IMR-90 (cell line): ENCODE data around the gene TRMT10B. TPM values are rescaled to one million over a fixed set of nuclear protein-coding genes. Genes with fewer than 3 reads are reported as not detected.

Experiments used
- ATAC-seq: fragments of 200-7000 bp; cut with Tn5 transposase; 2 replicates; pipeline ENCODE4 v1.9.1; 2020; ENCODE audit warnings: low read depth, mild to moderate bottlenecking, moderate library complexity
- BruUV-seq: library from RNA; stranded (reverse); fragments of 400-500 nt; replicated peaks from 2 replicates; lab custom pipeline; 2021; lab: Mats Ljungman, UMichigan
- CTCF ChIA-PET: fragments of 300-600 bp; formaldehyde crosslinking; extraction: SDS; loops from one replicate; lab custom pipeline; 2021; ENCODE audit warnings: antibody characterized with exemption; lab: Yijun Ruan, JAX
- POLR2A ChIA-PET: fragments of 300-600 bp; sonication (Branson Sonifier 250); formaldehyde crosslinking; loops from one replicate; lab custom pipeline; 2022; ENCODE audit warnings: antibody characterized with exemption; ENCODE audit not compliant: unreplicated experiment; lab: Charles Lee
- DNase-seq: peaks from one replicate; pipeline ENCODE4 v3.0.0; 2013
- H2AFZ ChIP-seq: replicated peaks from 2 replicates; pipeline ENCODE3; 2013; ENCODE audit warnings: low read length, mild to moderate bottlenecking; ENCODE audit not compliant: poor library complexity
- H2AK5ac ChIP-seq: 2 replicates; pipeline ENCODE4 v1.6.1; 2013; ENCODE audit warnings: low read depth, low read length, inconsistent platforms
- H2AK9ac ChIP-seq: replicated peaks from 2 replicates; pipeline ENCODE3; 2013; ENCODE audit warnings: mild to moderate bottlenecking, low read depth, low read length, moderate library complexity; ENCODE audit not compliant: poor library complexity
- H2BK120ac ChIP-seq: 2 replicates; pipeline ENCODE4 v1.6.1; 2013; ENCODE audit warnings: low read depth, low read length, inconsistent platforms
- H2BK15ac ChIP-seq: 3 replicates; pipeline ENCODE4 v1.6.1; 2013; ENCODE audit warnings: low read depth, low read length, inconsistent platforms
- H2BK20ac ChIP-seq: 2 replicates; pipeline ENCODE4 v1.6.1; 2013; ENCODE audit warnings: low read depth, mild to moderate bottlenecking, inconsistent platforms, low read length, moderate library complexity
- H2BK5ac ChIP-seq: 2 replicates; pipeline ENCODE4 v1.6.1; 2013; ENCODE audit warnings: mild to moderate bottlenecking, low read depth, low read length, inconsistent platforms; ENCODE audit not compliant: poor library complexity, severe bottlenecking
- H3K14ac ChIP-seq: replicated peaks from 2 replicates; pipeline ENCODE4 v1.6.1; 2013; ENCODE audit warnings: low read depth, low read length, inconsistent platforms
- H3K18ac ChIP-seq: 2 replicates; pipeline ENCODE4 v1.6.1; 2013; ENCODE audit warnings: low read depth, low read length, control low read depth
- H3K23ac ChIP-seq: 2 replicates; pipeline ENCODE4 v1.6.1; 2013; ENCODE audit warnings: low read depth, low read length, inconsistent platforms
- H3K27ac ChIP-seq: 2 replicates; pipeline ENCODE4 v1.5.1; 2013; ENCODE audit warnings: mild to moderate bottlenecking, control low read depth, low read length; ENCODE audit not compliant: insufficient read depth
- H3K27me3 ChIP-seq: 2 replicates; pipeline ENCODE4 v1.6.1; 2013; ENCODE audit warnings: low read length; ENCODE audit not compliant: control insufficient read depth, insufficient read depth
- H3K36me3 ChIP-seq: 2 replicates; pipeline ENCODE4 v1.6.1; 2013; ENCODE audit warnings: low read length, mixed read lengths; ENCODE audit not compliant: control insufficient read depth, insufficient read depth
- H3K4ac ChIP-seq: 2 replicates; pipeline ENCODE4 v1.6.1; 2013; ENCODE audit warnings: low read depth, low read length, inconsistent platforms
- H3K4me1 ChIP-seq: 2 replicates; pipeline ENCODE4 v1.6.1; 2013; ENCODE audit warnings: low read length, mixed read lengths; ENCODE audit not compliant: control insufficient read depth, insufficient read depth
- H3K4me2 ChIP-seq: 2 replicates; pipeline ENCODE4 v1.6.1; 2013; ENCODE audit warnings: low read depth, mild to moderate bottlenecking, control low read depth, low read length, moderate library complexity
- H3K4me3 ChIP-seq: 2 replicates; pipeline ENCODE4 v1.5.1; 2013; ENCODE audit warnings: low read depth, mild to moderate bottlenecking, control low read depth, low read length, moderate library complexity; ENCODE audit not compliant: insufficient read depth
- H3K56ac ChIP-seq: 2 replicates; pipeline ENCODE4 v1.6.1; 2013; ENCODE audit warnings: low read length, inconsistent platforms; ENCODE audit not compliant: insufficient read depth; ENCODE audit errors: extremely low read depth
- H3K79me1 ChIP-seq, 2 experiments: 2 replicates each; pipeline ENCODE4 v1.6.1; 2013; ENCODE audit warnings: low read length in 2 of 2, inconsistent platforms in 1 of 2, low read depth in 1 of 2
- H3K9ac ChIP-seq: 2 replicates; pipeline ENCODE4 v1.6.1; 2013; ENCODE audit warnings: low read depth, low read length, control low read depth
- H3K9me1 ChIP-seq: 2 replicates; pipeline ENCODE4 v1.6.1; 2013; ENCODE audit warnings: low read length, inconsistent platforms; ENCODE audit not compliant: insufficient read depth
- H3K9me3 ChIP-seq: 2 replicates; pipeline ENCODE4 v1.6.1; 2013; ENCODE audit warnings: low read length; ENCODE audit not compliant: control insufficient read depth, insufficient read depth
- H4K20me1 ChIP-seq: 2 replicates; pipeline ENCODE4 v1.6.1; 2013; ENCODE audit warnings: low read length, inconsistent platforms; ENCODE audit not compliant: insufficient read depth
- H4K5ac ChIP-seq: 2 replicates; pipeline ENCODE4 v1.6.1; 2013; ENCODE audit warnings: mild to moderate bottlenecking, low read depth, low read length, control low read depth
- H4K8ac ChIP-seq, 2 experiments: 2 replicates each; pipeline ENCODE4 v1.6.1; 2013; ENCODE audit warnings: low read depth in 2 of 2, low read length in 2 of 2, control low read depth in 1 of 2, inconsistent platforms in 1 of 2
- H4K91ac ChIP-seq: 2 replicates; pipeline ENCODE4 v1.6.1; 2013; ENCODE audit warnings: low read depth, low read length, inconsistent platforms; ENCODE audit not compliant: insufficient read depth
- BHLHE40 ChIP-seq: fragments of 150-350 bp; IDR thresholded peaks from 2 replicates; pipeline ENCODE4 v1.6.1; 2016; ENCODE audit warnings: mild to moderate bottlenecking, low read depth, low read length
- CEBPB ChIP-seq: IDR thresholded peaks from 2 replicates; pipeline ENCODE4 v1.6.1; 2012; ENCODE audit warnings: low read depth, low read length, improper control_type of control experiment
- CHD1 ChIP-seq: IDR thresholded peaks from 2 replicates; pipeline ENCODE4 v1.6.1; 2012; ENCODE audit warnings: low read depth, low read length, improper control_type of control experiment
- FOS ChIP-seq: fragments of 150-350 bp; IDR thresholded peaks from 2 replicates; pipeline ENCODE4 v1.6.1; 2016; ENCODE audit warnings: low read depth, low read length
- MAFK ChIP-seq: IDR thresholded peaks from 2 replicates; pipeline ENCODE4 v1.6.1; 2012; ENCODE audit warnings: low read depth, low read length, improper control_type of control experiment
- MAZ ChIP-seq: IDR thresholded peaks from 2 replicates; pipeline ENCODE4 v1.6.1; 2012; ENCODE audit warnings: low read depth, mild to moderate bottlenecking, low read length, improper control_type of control experiment, moderate library complexity, borderline replicate concordance
- MXI1 ChIP-seq: IDR thresholded peaks from 2 replicates; pipeline ENCODE4 v1.6.1; 2012; ENCODE audit warnings: low read depth, mild to moderate bottlenecking, low read length, moderate library complexity, borderline replicate concordance
- NFE2L2 ChIP-seq: fragments of 150-350 bp; IDR thresholded peaks from 2 replicates; pipeline ENCODE4 v1.6.1; 2016; ENCODE audit warnings: low read depth, mild to moderate bottlenecking, low read length
- POLR2A ChIP-seq: IDR thresholded peaks from 2 replicates; pipeline ENCODE4 v1.6.1; 2012; ENCODE audit warnings: mild to moderate bottlenecking, low read depth, low read length
- RAD21 ChIP-seq: IDR thresholded peaks from 2 replicates; pipeline ENCODE4 v1.6.1; 2012; ENCODE audit warnings: low read length, improper control_type of control experiment
- RCOR1 ChIP-seq: IDR thresholded peaks from 2 replicates; pipeline ENCODE4 v1.6.1; 2012; ENCODE audit warnings: mild to moderate bottlenecking, low read length, improper control_type of control experiment; ENCODE audit not compliant: insufficient replicate concordance
- RFX5 ChIP-seq: IDR thresholded peaks from 2 replicates; pipeline ENCODE4 v1.8.0; 2012; ENCODE audit warnings: low read depth, mild to moderate bottlenecking, low read length, moderate library complexity
- SMC3 ChIP-seq: fragments of 150-350 bp; IDR thresholded peaks from 2 replicates; pipeline ENCODE4 v1.6.1; 2016; ENCODE audit warnings: low read depth, mild to moderate bottlenecking, antibody characterized with exemption, low read length, moderate library complexity
- WGBS, 2 experiments: methylation state at CpG; one replicate each; pipeline versions ENCODE4 v1.1.5 to v1.1.7; 2013; ENCODE audit warnings: missing lambda C conversion rate in 2 of 2; ENCODE audit not compliant: insufficient read length in 1 of 2; ENCODE audit errors: extremely low coverage in 2 of 2; 5-methylcytosine and 5-hydroxymethylcytosine counted together
- dilution Hi-C: fragments of 300-500 bp; cut with HindIII; formaldehyde crosslinking; loops from one replicate; pipeline ENCODE4 v1.14.3; 2018; ENCODE audit warnings: low sequenced_read_pairs; ENCODE audit not compliant: unreplicated experiment
- in situ Hi-C: fragments of 300-500 bp; cut with MboI; formaldehyde crosslinking; loops from 3 replicates; pipeline ENCODE4 v1.14.3; 2019; ENCODE audit warnings: low sequenced_read_pairs, inconsistent platforms, mixed read lengths
- intact Hi-C: fragments of 100-400 bp; cut with micrococcal nuclease; formaldehyde crosslinking; loops from 2 replicates; pipeline ENCODE4 v1.10.0; 2022
- polyA plus RNA-seq, 3 experiments: library from polyadenylated mRNA; depleted of rRNA; stranded (reverse); fragments of >200 nt; gene quantifications; 2 replicates each; pipeline ENCODE4 v1.2.3, GENCODE V29; 2012; ENCODE audit warnings: low replicate concordance in 1 of 3
- total RNA-seq: library from RNA; depleted of rRNA; stranded (reverse); fragments of >200 nt; gene quantifications from 2 replicates; pipeline ENCODE4 v1.2.3, GENCODE V29; 2012
- TF ChIP-seq, protein P1 (sequence below): conservative IDR thresholded peaks from 2 replicates; pipeline ENCODE4 v1.5.1; 2012; ENCODE audit warnings: mild to moderate bottlenecking, low read depth, low read length, improper control_type of control experiment

TRMT10B gene
- total and polyA plus RNA-seq, 2 of the 4 experiments (the other 2 are of a cell fraction), result 2.3 to 4.5 TPM

DNA sequence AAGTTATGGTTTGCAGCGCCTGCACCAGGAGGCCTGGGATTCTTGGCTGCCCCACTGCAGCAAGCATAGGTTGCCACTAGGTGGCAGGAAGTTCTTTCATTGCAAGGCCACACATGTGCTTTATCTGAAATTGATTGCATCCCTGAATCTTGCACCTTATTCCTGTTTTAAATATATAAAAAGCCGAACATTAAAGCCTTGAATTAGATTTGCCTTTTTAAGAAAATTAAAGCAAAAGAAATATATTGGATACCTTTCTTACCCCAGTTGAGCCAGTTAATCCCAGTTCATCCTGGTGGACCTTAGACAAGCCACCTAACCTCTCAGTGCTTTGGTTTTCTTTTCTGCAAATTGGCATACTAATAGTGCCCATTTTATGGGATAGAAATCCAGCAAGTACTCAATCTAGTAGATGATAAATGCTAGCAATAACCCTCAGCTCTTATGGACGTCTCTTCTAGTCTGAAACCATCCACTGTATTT, 6.3 kb upstream of the TRMT10B start:
- no peak overlapping the region for H2AK9ac ChIP-seq
- dilution Hi-C loops (no loop called here), intact Hi-C loops (loop anchor here (2.0 to 10.0 kb wide), 6 partner anchors 37 to 657 kb away; partner anchors contain the start of gene EXOSC3), in situ Hi-C loops (no loop called here)
- no peaks in the 10 kb centered on the region for H3K9me3 ChIP-seq
- ChIA-PET CTCF (no interaction called here), POLR2A (no interaction called here)
- H2BK120ac ChIP-seq, result no peak overlapping the region
- H2BK20ac ChIP-seq, result no peak overlapping the region; the same call in 1 of the 2 replicates
- peak; percentile 85 for ATAC-seq
- H3K4ac ChIP-seq, result no peak overlapping the region
- H3K9me1 ChIP-seq, result no peaks in the 10 kb centered on the region
- WGBS, 2 experiments, result no CpG with 5 or more reads among the region's 3 CpGs
- no peak overlapping the region for H3K56ac ChIP-seq
- no peak overlapping the region for H4K5ac ChIP-seq
- H4K91ac ChIP-seq, result no peak overlapping the region
- peaks cover 6% of the 10 kb centered on the region; the same call in 1 of the 2 replicates for H4K20me1 ChIP-seq
- H3K27ac ChIP-seq, result no peak overlapping the region
- H4K8ac ChIP-seq, result 0 out of 4 replicates have a peak overlapping the region, but pooled peaks of 1 of the 2 experiments have one; percentile 1
- TF ChIP-seq POLR2A (no peak), BHLHE40 (no peak), NFE2L2 (no peak), SMC3 (peak; percentile 64), RCOR1 (no peak), MAZ (no peak), MXI1 (no peak), FOS (no peak), RFX5 (no peak), CEBPB (no peak), MAFK (no peak), CHD1 (no peak), RAD21 (peak; percentile 81)
- TF ChIP-seq, protein P1, sequence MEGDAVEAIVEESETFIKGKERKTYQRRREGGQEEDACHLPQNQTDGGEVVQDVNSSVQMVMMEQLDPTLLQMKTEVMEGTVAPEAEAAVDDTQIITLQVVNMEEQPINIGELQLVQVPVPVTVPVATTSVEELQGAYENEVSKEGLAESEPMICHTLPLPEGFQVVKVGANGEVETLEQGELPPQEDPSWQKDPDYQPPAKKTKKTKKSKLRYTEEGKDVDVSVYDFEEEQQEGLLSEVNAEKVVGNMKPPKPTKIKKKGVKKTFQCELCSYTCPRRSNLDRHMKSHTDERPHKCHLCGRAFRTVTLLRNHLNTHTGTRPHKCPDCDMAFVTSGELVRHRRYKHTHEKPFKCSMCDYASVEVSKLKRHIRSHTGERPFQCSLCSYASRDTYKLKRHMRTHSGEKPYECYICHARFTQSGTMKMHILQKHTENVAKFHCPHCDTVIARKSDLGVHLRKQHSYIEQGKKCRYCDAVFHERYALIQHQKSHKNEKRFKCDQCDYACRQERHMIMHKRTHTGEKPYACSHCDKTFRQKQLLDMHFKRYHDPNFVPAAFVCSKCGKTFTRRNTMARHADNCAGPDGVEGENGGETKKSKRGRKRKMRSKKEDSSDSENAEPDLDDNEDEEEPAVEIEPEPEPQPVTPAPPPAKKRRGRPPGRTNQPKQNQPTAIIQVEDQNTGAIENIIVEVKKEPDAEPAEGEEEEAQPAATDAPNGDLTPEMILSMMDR, result peak; percentile 79
- DNase-seq, result peak; percentile 78
- H2BK5ac ChIP-seq, result no peak overlapping the region
- H3K9ac ChIP-seq, result no peak overlapping the region
- no peak overlapping the region for H3K4me3 ChIP-seq
- no peak overlapping the region for H2AK5ac ChIP-seq
- peaks cover 21% of the 10 kb centered on the region for H3K27me3 ChIP-seq
- no peak overlapping the region for H3K23ac ChIP-seq
- no TSS peak for BruUV-seq
- H3K4me1 ChIP-seq, result peaks cover 8% of the 10 kb centered on the region
- no peaks in the 10 kb centered on the region for H3K79me1 ChIP-seq
- no peak overlapping the region for H3K4me2 ChIP-seq
- H3K18ac ChIP-seq, result no peak overlapping the region
- H2AFZ ChIP-seq, result peak overlapping the region; percentile 9
- no peak overlapping the region for H3K14ac ChIP-seq
- H2BK15ac ChIP-seq, result no peak overlapping the region
- H3K36me3 ChIP-seq, result no peaks in the 10 kb centered on the region
